Liver (tissue), 9 donors: ENCODE data around the gene IBA57. TPM values are rescaled to one million over a fixed set of nuclear protein-coding genes. Genes with fewer than 3 reads are reported as not detected.

Experiments
- DNase-seq: peaks from one replicate; pipeline ENCODE4 v3.0.0-alpha.2; 2017; ENCODE audit warnings: low spot score
- H3K27ac ChIP-seq, 2 donors: one replicate each; pipeline ENCODE4 v1.7.0; 2013; ENCODE audit warnings: inconsistent platforms in 2 of 2, low read length in 2 of 2, control low read depth in 1 of 2, low read depth in 1 of 2, mild to moderate bottlenecking in 1 of 2
- H3K27me3 ChIP-seq, 4 donors: one replicate each; pipeline versions ENCODE4 v1.6.1 to v1.7.0; 2013; ENCODE audit warnings: low read length in 3 of 4, inconsistent platforms in 1 of 4, mild to moderate bottlenecking in 1 of 4, moderate library complexity in 1 of 4; ENCODE audit not compliant: control insufficient read depth in 4 of 4, insufficient read depth in 4 of 4
- H3K36me3 ChIP-seq, 4 donors: one replicate each; pipeline versions ENCODE4 v1.6.1 to v1.7.0; 2013; ENCODE audit warnings: low read length in 3 of 4, mild to moderate bottlenecking in 3 of 4, low read depth in 1 of 4, moderate library complexity in 1 of 4; ENCODE audit not compliant: control insufficient read depth in 4 of 4, insufficient read depth in 3 of 4
- H3K4me1 ChIP-seq, 4 donors: one replicate each; pipeline versions ENCODE4 v1.6.1 to v1.7.0; 2013; ENCODE audit warnings: low read length in 3 of 4, mild to moderate bottlenecking in 3 of 4, moderate library complexity in 1 of 4; ENCODE audit not compliant: control insufficient read depth in 4 of 4, insufficient read depth in 4 of 4
- H3K4me3 ChIP-seq, 3 donors: one replicate each; pipeline versions ENCODE4 v1.6.1 to v1.7.0; 2013; ENCODE audit warnings: low read length in 3 of 3, control low read depth in 1 of 3, low read depth in 1 of 3, mild to moderate bottlenecking in 1 of 3
- H3K9ac ChIP-seq, 2 donors: one replicate each; pipeline ENCODE4 v1.7.0; 2013; ENCODE audit warnings: low read length in 2 of 2, mild to moderate bottlenecking in 2 of 2, moderate library complexity in 2 of 2, control low read depth in 1 of 2, low read depth in 1 of 2
- H3K9me3 ChIP-seq, 4 donors: one replicate each; pipeline versions ENCODE4 v1.6.1 to v1.7.0; 2013; ENCODE audit warnings: low read length in 3 of 4; ENCODE audit not compliant: control insufficient read depth in 4 of 4
- EGR1 ChIP-seq, 2 donors: IDR thresholded peaks; 2 replicates each; pipeline ENCODE4 v1.6.1; 2016 to 2018; ENCODE audit warnings: antibody characterized with exemption in 2 of 2, low read depth in 2 of 2
- FOXA1 ChIP-seq: IDR thresholded peaks from 2 replicates; pipeline ENCODE4 v1.6.1; 2016; ENCODE audit warnings: antibody characterized with exemption
- FOXA2 ChIP-seq: IDR thresholded peaks from 2 replicates; pipeline ENCODE4 v1.6.1; 2016; ENCODE audit warnings: antibody characterized with exemption
- GABPA ChIP-seq, 2 donors: IDR thresholded peaks in 1 of 2; conservative IDR thresholded peaks in 1 of 2; 2 replicates each; pipeline ENCODE4 v1.6.1; 2016; ENCODE audit warnings: antibody characterized with exemption in 2 of 2, mild to moderate bottlenecking in 1 of 2, moderate library complexity in 1 of 2
- HNF4A ChIP-seq, 2 donors: conservative IDR thresholded peaks; 2 replicates each; pipeline ENCODE4 v1.6.1; 2016; ENCODE audit warnings: antibody characterized with exemption in 2 of 2, mild to moderate bottlenecking in 2 of 2
- HNF4G ChIP-seq: IDR thresholded peaks from 2 replicates; pipeline ENCODE4 v1.6.1; 2016; ENCODE audit warnings: antibody characterized with exemption
- JUND ChIP-seq, 2 donors: IDR thresholded peaks; 2 replicates each; pipeline ENCODE4 v1.6.1; 2016; ENCODE audit warnings: antibody characterized with exemption in 2 of 2
- NR2F2 ChIP-seq: IDR thresholded peaks from 2 replicates; pipeline ENCODE4 v1.6.1; 2016; ENCODE audit warnings: antibody characterized with exemption
- RAD21 ChIP-seq, 2 donors: IDR thresholded peaks; 2 replicates each; pipeline ENCODE4 v1.6.1; 2016; ENCODE audit warnings: antibody characterized with exemption in 2 of 2, mild to moderate bottlenecking in 2 of 2
- RXRA ChIP-seq, 2 donors: IDR thresholded peaks; 2 replicates each; pipeline ENCODE4 v1.6.1; 2017 to 2018; ENCODE audit warnings: antibody characterized with exemption in 2 of 2, mild to moderate bottlenecking in 1 of 2
- SP1 ChIP-seq: IDR thresholded peaks from 2 replicates; pipeline ENCODE4 v1.6.1; 2018; ENCODE audit warnings: antibody characterized with exemption, mild to moderate bottlenecking
- TAF1 ChIP-seq: conservative IDR thresholded peaks from 2 replicates; pipeline ENCODE4 v1.6.1; 2016; ENCODE audit warnings: antibody characterized with exemption, mild to moderate bottlenecking
- YY1 ChIP-seq: IDR thresholded peaks from 2 replicates; pipeline ENCODE4 v1.6.1; 2016; ENCODE audit warnings: antibody characterized with exemption, mild to moderate bottlenecking
- WGBS: extraction: QIAGEN DNeasy Blood & Tissue Kit; methylation state at CpG from one replicate; pipeline ENCODE4 v1.1.7; 2013; 5-methylcytosine and 5-hydroxymethylcytosine counted together
- polyA plus RNA-seq, 2 donors: library from polyadenylated mRNA; stranded (reverse) in 1 of 2; unstranded in 1 of 2; fragments of 200-250 nt in 1 of 2; fragments of >200 nt in 1 of 2; fragmentation: Nextera tagmentation in 1 of 2; extraction: Ambion mirVana in 1 of 2; gene quantifications; one replicate each; pipeline versions ENCODE4 v1.2.1 to v1.2.3, GENCODE V29; 2013 to 2015
- total RNA-seq, 2 donors: library from RNA; depleted of rRNA; stranded (reverse); fragments of >200 nt; gene quantifications; one replicate each; pipeline ENCODE4 v1.2.3, GENCODE V29; 2014
- TF ChIP-seq, protein P1 (sequence below): IDR thresholded peaks from 2 replicates; pipeline ENCODE4 v1.6.1; 2016; ENCODE audit warnings: antibody characterized with exemption
- TF ChIP-seq, protein P2 (sequence below): IDR thresholded peaks from 2 replicates; pipeline ENCODE4 v1.6.1; 2016; ENCODE audit warnings: antibody characterized with exemption, mild to moderate bottlenecking
- TF ChIP-seq, protein P3 (sequence below): fragments of 150-350 bp; IDR thresholded peaks from 2 replicates; pipeline ENCODE4 v1.5.1; 2017; ENCODE audit warnings: improper control_type of control experiment, low read depth, low read length; ENCODE audit not compliant: missing input control
- TF ChIP-seq, protein P4 (sequence below): IDR thresholded peaks from 2 replicates; pipeline ENCODE4 v1.6.1; 2016; ENCODE audit warnings: antibody characterized with exemption
- TF ChIP-seq, protein P5 (sequence below): IDR thresholded peaks from 2 replicates; pipeline ENCODE4 v1.6.1; 2016; ENCODE audit warnings: antibody characterized with exemption
- donor health status: healthy.
- donor health status: healthy.
- donor health status: healthy.
- donor health status: healthy.
- donor health status: healthy.

Gene IBA57
- total and polyA plus RNA-seq, 4 donors, result 1.6 to 12.0 (median 8.4) TPM

DNA sequence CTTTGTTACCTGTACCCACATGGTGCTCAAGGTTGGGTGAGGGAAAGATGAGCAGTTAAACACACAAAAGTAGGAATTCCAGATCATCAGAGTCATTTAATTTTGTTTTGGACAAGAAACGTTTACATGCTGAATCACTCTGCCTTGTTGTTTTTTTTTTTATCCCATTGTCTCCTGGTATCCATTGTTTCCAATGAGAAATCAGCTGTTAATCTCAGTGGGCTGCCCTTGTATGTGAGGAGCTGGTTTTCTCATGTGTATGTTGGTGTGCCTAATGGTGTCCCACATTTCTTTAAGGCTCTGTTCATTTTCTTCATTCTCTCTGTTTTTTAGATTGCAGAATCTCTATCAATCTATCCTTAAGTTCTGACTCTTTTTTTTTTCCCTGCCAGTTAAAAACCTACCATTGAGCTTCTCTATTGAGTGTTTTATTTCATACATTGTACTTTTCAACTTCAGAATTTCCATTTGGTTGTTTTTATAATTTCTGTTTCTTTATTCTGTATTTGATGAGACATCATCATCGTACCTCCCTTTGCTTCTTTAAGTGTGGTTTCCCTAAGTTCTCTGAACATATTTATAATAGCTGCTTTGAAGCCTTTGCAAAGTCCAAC is 33.5 kb downstream of the IBA57 start:
- H3K27me3 ChIP-seq, result no peaks in the 10 kb centered on the region
- no peak for DNase-seq
- no peak overlapping the region for H3K27ac ChIP-seq
- peaks cover 1 to 11% (median 8%) of the 10 kb centered on the region in 4 donors for H3K9me3 ChIP-seq
- no peaks in the 10 kb centered on the region for H3K4me1 ChIP-seq
- no peak for TF ChIP-seq FOXA1
- TF ChIP-seq, protein P1, sequence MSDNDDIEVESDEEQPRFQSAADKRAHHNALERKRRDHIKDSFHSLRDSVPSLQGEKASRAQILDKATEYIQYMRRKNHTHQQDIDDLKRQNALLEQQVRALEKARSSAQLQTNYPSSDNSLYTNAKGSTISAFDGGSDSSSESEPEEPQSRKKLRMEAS, result no peak
- no peak for TF ChIP-seq FOXA2
- no peak for TF ChIP-seq NR2F2
- TF ChIP-seq HNF4G, result no peak
- TF ChIP-seq SP1, result no peak
- TF ChIP-seq, protein P2, sequence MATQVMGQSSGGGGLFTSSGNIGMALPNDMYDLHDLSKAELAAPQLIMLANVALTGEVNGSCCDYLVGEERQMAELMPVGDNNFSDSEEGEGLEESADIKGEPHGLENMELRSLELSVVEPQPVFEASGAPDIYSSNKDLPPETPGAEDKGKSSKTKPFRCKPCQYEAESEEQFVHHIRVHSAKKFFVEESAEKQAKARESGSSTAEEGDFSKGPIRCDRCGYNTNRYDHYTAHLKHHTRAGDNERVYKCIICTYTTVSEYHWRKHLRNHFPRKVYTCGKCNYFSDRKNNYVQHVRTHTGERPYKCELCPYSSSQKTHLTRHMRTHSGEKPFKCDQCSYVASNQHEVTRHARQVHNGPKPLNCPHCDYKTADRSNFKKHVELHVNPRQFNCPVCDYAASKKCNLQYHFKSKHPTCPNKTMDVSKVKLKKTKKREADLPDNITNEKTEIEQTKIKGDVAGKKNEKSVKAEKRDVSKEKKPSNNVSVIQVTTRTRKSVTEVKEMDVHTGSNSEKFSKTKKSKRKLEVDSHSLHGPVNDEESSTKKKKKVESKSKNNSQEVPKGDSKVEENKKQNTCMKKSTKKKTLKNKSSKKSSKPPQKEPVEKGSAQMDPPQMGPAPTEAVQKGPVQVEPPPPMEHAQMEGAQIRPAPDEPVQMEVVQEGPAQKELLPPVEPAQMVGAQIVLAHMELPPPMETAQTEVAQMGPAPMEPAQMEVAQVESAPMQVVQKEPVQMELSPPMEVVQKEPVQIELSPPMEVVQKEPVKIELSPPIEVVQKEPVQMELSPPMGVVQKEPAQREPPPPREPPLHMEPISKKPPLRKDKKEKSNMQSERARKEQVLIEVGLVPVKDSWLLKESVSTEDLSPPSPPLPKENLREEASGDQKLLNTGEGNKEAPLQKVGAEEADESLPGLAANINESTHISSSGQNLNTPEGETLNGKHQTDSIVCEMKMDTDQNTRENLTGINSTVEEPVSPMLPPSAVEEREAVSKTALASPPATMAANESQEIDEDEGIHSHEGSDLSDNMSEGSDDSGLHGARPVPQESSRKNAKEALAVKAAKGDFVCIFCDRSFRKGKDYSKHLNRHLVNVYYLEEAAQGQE, result no peak
- H3K36me3 ChIP-seq, result no peaks in the 10 kb centered on the region
- 73% methylated on average over 2 of the region's 2 CpGs for WGBS
- no peak overlapping the region for H3K9ac ChIP-seq
- no peak overlapping the region for H3K4me3 ChIP-seq

DNA sequence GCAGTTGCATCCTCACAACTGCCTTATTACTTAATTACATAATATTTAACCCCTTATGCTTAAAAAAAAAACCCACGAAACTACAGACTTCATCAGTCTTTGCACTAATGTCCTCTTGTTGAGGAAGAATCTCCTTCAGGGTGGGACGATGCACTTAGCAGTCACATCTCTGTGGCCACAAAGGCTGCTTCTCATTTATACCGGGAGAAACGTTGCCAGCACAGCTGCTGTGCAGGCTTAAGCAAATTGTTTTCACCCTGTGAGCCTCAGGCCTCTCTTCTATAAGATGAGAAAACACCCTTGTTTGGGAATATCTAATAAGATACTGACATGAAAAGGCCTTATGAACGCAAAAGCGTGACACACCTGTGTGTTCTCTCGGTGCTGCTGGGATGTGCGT is 39.4 kb downstream of the IBA57 start:
- Histone ChIP-seq H3K9ac (no peak overlapping the region), H3K4me1 (no peaks in the 10 kb centered on the region), H3K27ac (no peak overlapping the region), H3K4me3 (no peak overlapping the region), H3K9me3 (peaks cover 0 to 2% (median 0%) of the 10 kb centered on the region in 4 donors), H3K36me3 (no peaks in the 10 kb centered on the region), H3K27me3 (no peaks in the 10 kb centered on the region)
- WGBS, result 73% methylated on average over 8 of the region's 8 CpGs
- DNase-seq, result no peak
- TF ChIP-seq, protein P2, result no peak
- no peak for TF ChIP-seq JUND (IDR thresholded peaks at IDR 0.05)
- no peak for TF ChIP-seq SP1
- no peak for TF ChIP-seq HNF4G
- no peak for TF ChIP-seq GABPA (IDR thresholded peaks at IDR 0.05 in 1 of 2, conservative IDR thresholded peaks at IDR 0.05 in 1 of 2)
- TF ChIP-seq TAF1, result no peak
- TF ChIP-seq, protein P3, sequence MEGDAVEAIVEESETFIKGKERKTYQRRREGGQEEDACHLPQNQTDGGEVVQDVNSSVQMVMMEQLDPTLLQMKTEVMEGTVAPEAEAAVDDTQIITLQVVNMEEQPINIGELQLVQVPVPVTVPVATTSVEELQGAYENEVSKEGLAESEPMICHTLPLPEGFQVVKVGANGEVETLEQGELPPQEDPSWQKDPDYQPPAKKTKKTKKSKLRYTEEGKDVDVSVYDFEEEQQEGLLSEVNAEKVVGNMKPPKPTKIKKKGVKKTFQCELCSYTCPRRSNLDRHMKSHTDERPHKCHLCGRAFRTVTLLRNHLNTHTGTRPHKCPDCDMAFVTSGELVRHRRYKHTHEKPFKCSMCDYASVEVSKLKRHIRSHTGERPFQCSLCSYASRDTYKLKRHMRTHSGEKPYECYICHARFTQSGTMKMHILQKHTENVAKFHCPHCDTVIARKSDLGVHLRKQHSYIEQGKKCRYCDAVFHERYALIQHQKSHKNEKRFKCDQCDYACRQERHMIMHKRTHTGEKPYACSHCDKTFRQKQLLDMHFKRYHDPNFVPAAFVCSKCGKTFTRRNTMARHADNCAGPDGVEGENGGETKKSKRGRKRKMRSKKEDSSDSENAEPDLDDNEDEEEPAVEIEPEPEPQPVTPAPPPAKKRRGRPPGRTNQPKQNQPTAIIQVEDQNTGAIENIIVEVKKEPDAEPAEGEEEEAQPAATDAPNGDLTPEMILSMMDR, result no peak
- no peak for TF ChIP-seq NR2F2
- no peak for TF ChIP-seq YY1
- TF ChIP-seq FOXA2, result no peak
- TF ChIP-seq EGR1 (IDR thresholded peaks at IDR 0.05; ENCODE audit: low read depth in 2 of 2), result no peak
- TF ChIP-seq FOXA1, result no peak
- TF ChIP-seq RAD21 (IDR thresholded peaks at IDR 0.05), result no peak
- TF ChIP-seq, protein P1, result no peak
- TF ChIP-seq, protein P4, sequence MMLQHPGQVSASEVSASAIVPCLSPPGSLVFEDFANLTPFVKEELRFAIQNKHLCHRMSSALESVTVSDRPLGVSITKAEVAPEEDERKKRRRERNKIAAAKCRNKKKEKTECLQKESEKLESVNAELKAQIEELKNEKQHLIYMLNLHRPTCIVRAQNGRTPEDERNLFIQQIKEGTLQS, result no peak
- TF ChIP-seq RXRA (IDR thresholded peaks at IDR 0.05), result no peak
- TF ChIP-seq, protein P5, sequence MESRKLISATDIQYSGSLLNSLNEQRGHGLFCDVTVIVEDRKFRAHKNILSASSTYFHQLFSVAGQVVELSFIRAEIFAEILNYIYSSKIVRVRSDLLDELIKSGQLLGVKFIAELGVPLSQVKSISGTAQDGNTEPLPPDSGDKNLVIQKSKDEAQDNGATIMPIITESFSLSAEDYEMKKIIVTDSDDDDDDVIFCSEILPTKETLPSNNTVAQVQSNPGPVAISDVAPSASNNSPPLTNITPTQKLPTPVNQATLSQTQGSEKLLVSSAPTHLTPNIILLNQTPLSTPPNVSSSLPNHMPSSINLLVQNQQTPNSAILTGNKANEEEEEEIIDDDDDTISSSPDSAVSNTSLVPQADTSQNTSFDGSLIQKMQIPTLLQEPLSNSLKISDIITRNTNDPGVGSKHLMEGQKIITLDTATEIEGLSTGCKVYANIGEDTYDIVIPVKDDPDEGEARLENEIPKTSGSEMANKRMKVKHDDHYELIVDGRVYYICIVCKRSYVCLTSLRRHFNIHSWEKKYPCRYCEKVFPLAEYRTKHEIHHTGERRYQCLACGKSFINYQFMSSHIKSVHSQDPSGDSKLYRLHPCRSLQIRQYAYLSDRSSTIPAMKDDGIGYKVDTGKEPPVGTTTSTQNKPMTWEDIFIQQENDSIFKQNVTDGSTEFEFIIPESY, result no peak
- TF ChIP-seq HNF4A (conservative IDR thresholded peaks at IDR 0.05), result no peak
